Measurements from ENCODE around the gene EPOP. TPM values are rescaled to one million over a fixed set of nuclear protein-coding genes. Genes with fewer than 3 reads are reported as not detected.

Gene EPOP
- total and polyA plus RNA-seq, 2 of the 8 experiments (the other 6 are each of a cell fraction or from before 2014, with no cell fraction given): 1.5 to 3.3 TPM

DNA sequence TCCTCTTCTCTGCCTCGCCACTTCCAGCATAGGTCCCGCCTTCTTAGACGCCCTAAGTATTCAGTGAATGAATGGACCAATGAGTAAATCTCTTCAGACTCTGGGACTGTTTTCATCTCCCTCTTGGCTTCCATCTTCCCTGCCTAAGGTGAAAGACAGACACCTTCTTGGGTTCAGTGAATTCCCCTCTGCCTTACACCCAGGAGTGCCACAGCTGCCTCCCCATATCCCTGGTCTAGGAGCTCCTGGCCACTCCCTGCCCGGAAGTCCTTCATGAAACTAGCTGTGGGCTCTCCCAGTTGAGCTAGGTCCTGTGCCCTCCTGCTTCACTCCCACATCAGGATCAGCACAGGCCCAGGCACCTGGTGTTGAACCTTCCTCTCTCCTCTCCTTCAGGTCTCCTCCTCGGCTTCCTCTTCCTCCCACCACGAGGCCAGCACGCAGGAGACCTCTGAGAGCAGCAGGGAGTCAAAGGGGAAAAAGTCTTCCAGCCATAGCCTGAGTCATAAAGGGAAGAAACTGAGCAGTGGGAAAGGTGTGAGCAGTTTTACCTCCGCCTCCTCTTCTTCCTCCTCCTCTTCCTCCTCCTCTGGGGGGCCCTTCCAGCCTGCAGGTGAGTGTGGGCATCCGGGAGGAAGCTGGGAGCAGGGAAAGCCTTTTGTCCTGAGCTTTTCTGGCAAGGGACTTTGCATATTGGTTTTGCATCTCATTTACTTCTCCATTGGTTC is 40.6 kb upstream of the EPOP start (continued):
- no peak for TF ChIP-seq SAP30 (IDR thresholded peaks at IDR 0.05; ENCODE audit: insufficient read depth, insufficient replicate concordance, low read length)
- peak; percentile 41; the same call in 1 of the 2 replicates for TF ChIP-seq SP1 (IDR thresholded peaks at IDR 0.05; ENCODE audit: low read depth, low read length)
- no peak for TF ChIP-seq FOSL1 (IDR thresholded peaks at IDR 0.05; ENCODE audit: insufficient read depth, low read depth, low read length)
- no peak for TF ChIP-seq CHD2 (IDR thresholded peaks at IDR 0.05; ENCODE audit: low read length)
- no peak for TF ChIP-seq SUZ12 (IDR thresholded peaks at IDR 0.05; ENCODE audit: low read length)
- no peak for TF ChIP-seq ATF2 (IDR thresholded peaks at IDR 0.05; ENCODE audit: low read length)
- no peak for TF ChIP-seq CREB1 (IDR thresholded peaks at IDR 0.05)
- no peak for TF ChIP-seq NANOG (IDR thresholded peaks at IDR 0.05; ENCODE audit: insufficient read depth, low read depth, low read length, poor library complexity, severe bottlenecking)
- 0 out of 4 replicates have a peak, but pooled peaks of 1 of the 2 experiments have one; percentile 17 for TF ChIP-seq SIN3A (conservative IDR thresholded peaks at IDR 0.05 in 1 of 2, IDR thresholded peaks at IDR 0.05 in 1 of 2; ENCODE audit: low read depth in 1 of 2, low read length in 2 of 2)
- no peak for TF ChIP-seq ATF3 (IDR thresholded peaks at IDR 0.05; ENCODE audit: insufficient read depth, low read depth, low read length)
- TF ChIP-seq HDAC2 (IDR thresholded peaks at IDR 0.05; ENCODE audit: borderline replicate concordance in 1 of 2, low read depth in 2 of 2, low read length in 2 of 2): no peak
- TF ChIP-seq SP2 (IDR thresholded peaks at IDR 0.05; ENCODE audit: low read length): no peak
- TF ChIP-seq JUND (IDR thresholded peaks at IDR 0.05; ENCODE audit: low read length): no peak
- no peak for TF ChIP-seq EZH2 (IDR thresholded peaks at IDR 0.05; ENCODE audit: low read depth, low read length, severe bottlenecking)
- no peak for TF ChIP-seq GABPA (IDR thresholded peaks at IDR 0.05; ENCODE audit: borderline replicate concordance, insufficient read depth, low read length)
- TF ChIP-seq EGR1 (IDR thresholded peaks at IDR 0.05; ENCODE audit: borderline replicate concordance, low read depth, low read length): 0 out of 2 replicates have a peak, but pooled peaks have one; percentile 33
- TF ChIP-seq, protein P1, sequence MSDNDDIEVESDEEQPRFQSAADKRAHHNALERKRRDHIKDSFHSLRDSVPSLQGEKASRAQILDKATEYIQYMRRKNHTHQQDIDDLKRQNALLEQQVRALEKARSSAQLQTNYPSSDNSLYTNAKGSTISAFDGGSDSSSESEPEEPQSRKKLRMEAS (IDR thresholded peaks at IDR 0.05): 0 out of 2 replicates have a peak, but pooled peaks have one; percentile 28
